ENCODE measurements around the gene XAGE2. TPM values are rescaled to one million over a fixed set of nuclear protein-coding genes. Genes with fewer than 3 reads are reported as not detected.
"Not testable (repeated sequence)": the region's sequence is repeated elsewhere in the genome, so short reads cannot be mapped to it uniquely, and the experiment has no call there.

Gene XAGE2, protein sequence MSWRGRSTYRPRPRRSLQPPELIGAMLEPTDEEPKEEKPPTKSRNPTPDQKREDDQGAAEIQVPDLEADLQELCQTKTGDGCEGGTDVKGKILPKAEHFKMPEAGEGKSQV
- not detected in 2 replicates for total RNA-seq (2014; rRNA removed; shearing (Covaris generic))

DNA sequence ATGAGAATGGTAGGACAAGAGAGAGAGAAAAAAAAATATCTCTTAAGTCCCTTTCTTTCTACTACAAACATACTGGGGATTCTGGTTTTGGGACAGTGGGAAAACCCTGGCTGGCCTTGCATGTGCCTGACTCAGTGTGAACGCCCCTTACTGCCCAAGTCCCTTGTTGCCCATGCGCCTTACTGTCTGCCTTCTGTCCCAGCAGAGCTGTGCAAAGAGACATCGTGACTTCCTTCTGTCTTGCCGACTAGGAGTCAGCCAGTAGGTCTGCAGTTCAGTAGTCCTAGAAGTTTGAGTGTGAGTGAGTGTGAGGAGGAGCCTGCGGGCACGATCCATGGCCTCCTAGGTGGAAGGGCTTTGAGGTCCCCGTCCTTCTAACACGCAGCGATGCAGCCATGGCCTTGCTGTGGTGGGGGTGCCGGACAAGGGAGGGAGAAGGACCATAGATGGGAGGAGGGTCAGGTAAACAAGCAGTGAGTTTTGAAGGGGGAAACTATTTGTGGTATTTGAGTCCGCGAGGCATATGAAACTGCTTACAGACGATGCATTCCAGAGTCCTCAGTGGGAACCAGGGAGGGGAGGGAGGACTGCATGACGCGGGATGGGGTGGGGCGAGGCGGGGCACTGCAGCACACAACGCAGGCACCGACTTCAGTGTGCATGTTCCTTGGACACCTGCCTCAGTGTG, at the start of gene XAGE2:
XAGE2 (plus strand) TSS at position 654 of the 688 bp plus-strand sequence. CDS start 994 bp downstream, outside the sequence.
- no peaks in the 10 kb centered on the region for H3K27me3 ChIP-seq (ENCODE audit: control insufficient read depth, insufficient read depth, low read length)
- no peak for DNase-seq
- H3K4me3 ChIP-seq (ENCODE audit: insufficient read depth, low read depth, low read length) = no peak within 1 kb of the TSS
- no peaks in the 10 kb centered on the region for H3K36me3 ChIP-seq (replicated peaks; ENCODE audit: control insufficient read depth, insufficient read depth, low read length)

DNA sequence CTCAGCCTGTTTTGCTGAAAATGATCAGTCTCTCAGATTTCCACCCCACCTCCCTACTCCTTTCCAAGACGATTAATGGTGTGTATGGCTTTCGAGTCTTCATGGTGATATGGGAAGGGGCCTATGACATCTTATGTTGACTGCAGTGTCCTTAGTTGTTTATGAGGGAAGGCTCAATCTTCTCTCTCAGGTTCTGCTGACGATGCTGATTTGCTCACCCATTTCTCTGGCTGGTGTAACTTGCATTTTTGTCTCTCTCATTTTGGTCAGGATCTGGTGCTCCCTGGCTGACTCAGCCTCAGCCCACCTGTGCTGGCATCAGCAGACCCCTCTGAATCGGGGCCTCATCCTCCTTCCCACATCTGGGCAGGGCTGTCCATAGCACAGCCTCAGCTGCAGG, 31.4 kb upstream of the XAGE2 start:
- no peaks in the 10 kb centered on the region for H3K36me3 ChIP-seq (replicated peaks; ENCODE audit: control insufficient read depth, insufficient read depth, low read length)
- no peak for DNase-seq
- no peak overlapping the region for H3K4me3 ChIP-seq (ENCODE audit: insufficient read depth, low read depth, low read length)
- H3K27me3 ChIP-seq (ENCODE audit: control insufficient read depth, insufficient read depth, low read length) = no peaks in the 10 kb centered on the region

DNA sequence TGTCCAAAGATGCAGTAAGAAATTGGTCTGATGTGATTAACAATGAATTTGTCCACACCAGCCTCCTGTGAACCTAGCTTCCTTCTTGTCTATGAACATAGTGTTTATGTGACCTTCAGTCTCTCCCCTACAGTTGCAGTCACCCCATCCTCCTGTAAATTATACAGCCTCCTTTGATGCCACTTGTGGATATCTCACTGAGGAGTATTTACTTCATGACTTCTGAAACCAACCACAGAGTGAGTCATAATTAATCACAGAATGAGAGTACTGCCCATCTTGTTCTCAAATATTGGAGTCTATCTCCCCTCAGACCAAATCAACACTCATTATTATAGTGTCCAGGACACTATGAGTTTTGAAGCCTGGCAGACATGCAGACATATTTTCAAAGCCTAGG, 27.3 kb upstream of the XAGE2 start:
- no peak overlapping the region for H3K4me3 ChIP-seq (ENCODE audit: insufficient read depth, low read depth, low read length)
- no peak for DNase-seq
- no peaks in the 10 kb centered on the region for H3K36me3 ChIP-seq (replicated peaks; ENCODE audit: control insufficient read depth, insufficient read depth, low read length)
- H3K27me3 ChIP-seq (ENCODE audit: control insufficient read depth, insufficient read depth, low read length) = no peaks in the 10 kb centered on the region

DNA sequence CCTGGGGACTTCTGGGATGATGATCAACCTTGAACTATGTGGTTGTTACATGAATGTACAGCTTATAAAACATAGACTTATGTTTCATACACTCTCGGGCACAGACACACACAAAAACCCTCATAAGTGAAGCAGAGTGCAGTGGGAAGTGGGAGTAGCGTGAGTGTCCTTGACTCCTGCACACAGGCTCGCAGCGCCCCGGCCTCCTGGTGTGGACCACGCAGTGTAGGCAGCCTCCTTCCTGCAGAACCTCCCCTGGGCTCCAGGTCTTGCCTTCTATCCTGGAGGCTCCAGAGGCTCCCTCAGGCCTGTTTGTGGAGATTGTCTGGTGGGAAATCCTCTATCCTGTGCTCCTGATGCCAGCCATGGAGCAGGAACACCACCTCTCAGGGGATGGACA, 25.7 kb upstream of the XAGE2 start:
- not testable (repeated sequence) for H3K36me3 ChIP-seq (replicated peaks; ENCODE audit: control insufficient read depth, insufficient read depth, low read length); H3K4me3 ChIP-seq (ENCODE audit: insufficient read depth, low read depth, low read length); H3K27me3 ChIP-seq (ENCODE audit: control insufficient read depth, insufficient read depth, low read length); DNase-seq

DNA sequence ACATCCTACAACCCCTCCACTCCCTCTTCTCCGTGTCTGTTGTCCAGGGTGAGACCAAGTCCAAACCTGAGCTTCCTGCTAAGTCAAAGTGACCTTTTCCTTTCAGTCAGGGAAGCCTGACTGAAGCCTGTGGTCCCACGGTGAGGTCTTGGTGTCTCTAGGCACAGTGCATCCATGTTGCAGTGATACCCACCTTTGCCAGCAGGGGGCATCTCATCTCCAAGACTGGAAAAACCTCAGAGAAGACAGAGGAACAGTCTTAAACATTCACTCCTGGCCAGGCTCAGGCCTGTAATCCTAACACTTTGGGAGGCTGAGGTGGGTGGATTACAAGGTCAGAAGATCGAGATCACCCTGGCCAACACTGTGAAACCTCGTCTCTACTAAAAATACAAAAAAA, 23.4 kb upstream of the XAGE2 start:
- H3K27me3 ChIP-seq (ENCODE audit: control insufficient read depth, insufficient read depth, low read length); H3K4me3 ChIP-seq (ENCODE audit: insufficient read depth, low read depth, low read length); H3K36me3 ChIP-seq (replicated peaks; ENCODE audit: control insufficient read depth, insufficient read depth, low read length): not testable (repeated sequence)
- DNase-seq = peak; percentile 17

DNA sequence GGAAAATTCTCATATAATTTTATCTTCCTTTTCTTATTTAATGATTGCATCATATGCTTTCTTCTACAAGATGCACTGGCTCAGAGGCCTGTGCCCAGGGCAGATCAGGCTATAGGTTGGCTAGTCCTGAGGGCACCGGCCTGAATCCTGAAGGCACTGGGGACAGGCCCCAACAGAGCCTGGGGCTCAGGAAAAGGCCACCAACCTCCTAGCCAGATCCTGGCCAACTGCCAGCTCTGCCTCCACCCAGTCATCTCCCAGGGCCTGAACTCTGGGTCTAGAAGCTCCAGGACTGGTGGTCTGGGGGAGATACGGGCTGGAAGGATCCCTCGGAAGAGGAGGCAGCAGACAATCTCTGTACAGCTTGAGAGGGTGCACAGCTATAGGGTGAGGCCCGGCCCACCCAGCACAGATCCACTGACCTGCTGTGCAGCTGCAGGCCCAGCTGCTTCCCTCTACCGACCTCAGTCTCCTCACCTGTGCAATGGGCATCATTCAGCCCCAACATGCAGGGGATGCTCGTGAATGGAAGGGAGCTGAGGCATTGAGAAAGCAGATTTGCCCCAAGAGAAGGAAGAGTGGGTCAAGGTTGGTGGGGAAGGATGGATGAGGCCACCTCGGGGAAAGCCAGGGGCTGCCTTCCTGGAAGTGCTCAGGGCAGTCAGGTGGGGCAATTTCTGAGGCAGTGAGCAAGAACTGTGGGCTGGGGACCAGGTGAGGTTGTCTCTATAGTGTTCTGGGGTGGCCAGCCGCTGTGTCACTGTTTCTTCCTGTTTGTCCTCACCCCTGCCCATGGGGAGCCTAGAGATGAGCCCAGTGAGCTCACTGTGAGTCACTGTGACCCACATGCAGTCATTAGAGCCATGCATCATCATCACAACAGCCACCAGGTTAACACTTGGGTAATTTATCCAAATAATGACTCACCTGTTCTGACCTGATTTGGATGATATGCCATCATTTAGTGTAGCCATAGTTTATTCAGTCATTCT, 22.4 kb upstream of the XAGE2 start:
- no peak for DNase-seq
- Histone ChIP-seq H3K27me3 (ENCODE audit: control insufficient read depth, insufficient read depth, low read length) (no peaks in the 10 kb centered on the region), H3K36me3 (replicated peaks; ENCODE audit: control insufficient read depth, insufficient read depth, low read length) (no peaks in the 10 kb centered on the region), H3K4me3 (ENCODE audit: insufficient read depth, low read depth, low read length) (no peak overlapping the region)

DNA sequence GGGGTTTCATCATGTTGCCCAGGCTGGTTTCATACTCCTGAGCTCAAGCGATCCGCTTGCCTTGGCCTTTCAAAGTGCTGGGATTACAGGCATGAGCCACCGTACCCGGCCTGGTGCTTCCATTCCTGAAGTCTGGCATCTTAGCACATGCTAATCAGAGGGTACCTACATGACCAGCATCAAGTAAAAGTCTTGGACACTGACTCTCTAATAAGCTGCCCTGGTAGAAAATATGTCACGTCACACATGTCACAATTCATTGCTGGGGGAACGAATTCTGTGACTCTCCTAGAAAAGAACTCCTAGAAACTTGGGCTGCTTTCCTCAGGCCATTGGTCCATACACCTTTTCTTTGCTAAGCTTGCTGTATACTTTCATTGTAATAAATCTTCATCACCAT, 19.1 kb upstream of the XAGE2 start:
- Histone ChIP-seq H3K4me3 (ENCODE audit: insufficient read depth, low read depth, low read length) (no peak overlapping the region), H3K27me3 (ENCODE audit: control insufficient read depth, insufficient read depth, low read length) (no peaks in the 10 kb centered on the region), H3K36me3 (replicated peaks; ENCODE audit: control insufficient read depth, insufficient read depth, low read length) (no peaks in the 10 kb centered on the region)
- DNase-seq = no peak

DNA sequence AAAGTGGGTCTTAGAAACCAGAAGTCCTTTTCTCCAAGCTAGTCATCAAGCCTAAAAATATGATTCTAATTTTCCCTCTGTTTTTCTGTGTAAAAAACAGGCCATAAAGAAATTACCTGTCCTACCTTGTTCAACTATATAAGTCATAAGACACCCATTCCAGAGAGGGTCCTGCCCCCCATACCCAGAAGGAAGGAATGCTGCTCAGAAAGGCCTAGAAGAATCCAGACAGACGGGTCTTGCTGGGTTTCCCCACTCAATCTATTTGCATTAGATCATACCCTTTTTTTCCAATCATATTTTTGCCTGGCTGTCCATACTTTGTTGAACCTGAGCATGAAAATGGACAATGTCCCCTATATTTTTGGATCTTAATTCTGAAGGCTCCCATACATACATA, 16.3 kb upstream of the XAGE2 start:
- DNase-seq = no peak
- Histone ChIP-seq H3K27me3 (ENCODE audit: control insufficient read depth, insufficient read depth, low read length) (no peaks in the 10 kb centered on the region), H3K36me3 (replicated peaks; ENCODE audit: control insufficient read depth, insufficient read depth, low read length) (no peaks in the 10 kb centered on the region), H3K4me3 (ENCODE audit: insufficient read depth, low read depth, low read length) (no peak overlapping the region)

DNA sequence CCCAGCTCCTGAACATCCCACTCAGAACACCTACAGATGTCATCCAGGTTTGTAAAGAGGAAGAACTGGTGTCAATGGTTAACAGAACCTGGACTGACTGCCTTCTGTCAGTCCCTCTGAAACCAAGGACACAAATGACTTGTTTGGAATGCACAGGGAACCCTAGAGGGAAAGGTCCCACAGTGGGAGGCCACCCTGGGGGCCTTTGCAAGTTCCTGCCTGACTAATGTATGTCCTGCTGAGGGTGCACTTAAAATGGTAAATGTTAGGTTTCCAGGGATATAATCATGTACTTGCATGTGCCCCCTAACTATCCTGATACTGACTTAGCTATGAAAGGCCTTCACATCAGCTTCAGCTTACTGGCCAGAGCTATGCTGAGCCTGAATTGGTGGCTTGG, 15.0 kb upstream of the XAGE2 start:
- DNase-seq = no peak
- no peaks in the 10 kb centered on the region for H3K36me3 ChIP-seq (replicated peaks; ENCODE audit: control insufficient read depth, insufficient read depth, low read length)
- no peak overlapping the region for H3K4me3 ChIP-seq (ENCODE audit: insufficient read depth, low read depth, low read length)
- H3K27me3 ChIP-seq (ENCODE audit: control insufficient read depth, insufficient read depth, low read length) = no peaks in the 10 kb centered on the region

DNA sequence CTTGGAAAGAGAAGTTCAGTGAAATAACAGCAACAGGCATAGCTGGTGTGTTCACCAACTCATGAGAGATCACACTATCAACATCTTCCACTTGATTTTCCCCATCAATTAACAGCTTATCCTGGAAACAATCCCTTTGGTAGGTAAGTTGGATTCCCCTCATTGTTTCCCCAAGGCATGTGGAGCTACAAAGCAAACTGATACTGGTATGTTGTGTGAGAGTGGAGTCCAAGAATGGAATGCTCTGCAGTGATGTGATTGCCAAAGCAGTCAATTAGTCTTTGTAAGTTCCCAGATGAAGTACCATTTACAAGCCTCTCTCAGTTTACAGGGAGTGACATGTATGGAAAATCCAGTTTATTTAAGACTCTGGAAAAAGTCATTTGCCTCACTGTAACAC, 13.7 kb upstream of the XAGE2 start:
- Histone ChIP-seq H3K36me3 (replicated peaks; ENCODE audit: control insufficient read depth, insufficient read depth, low read length) (no peaks in the 10 kb centered on the region), H3K27me3 (ENCODE audit: control insufficient read depth, insufficient read depth, low read length) (no peaks in the 10 kb centered on the region), H3K4me3 (ENCODE audit: insufficient read depth, low read depth, low read length) (no peak overlapping the region)
- no peak for DNase-seq

DNA sequence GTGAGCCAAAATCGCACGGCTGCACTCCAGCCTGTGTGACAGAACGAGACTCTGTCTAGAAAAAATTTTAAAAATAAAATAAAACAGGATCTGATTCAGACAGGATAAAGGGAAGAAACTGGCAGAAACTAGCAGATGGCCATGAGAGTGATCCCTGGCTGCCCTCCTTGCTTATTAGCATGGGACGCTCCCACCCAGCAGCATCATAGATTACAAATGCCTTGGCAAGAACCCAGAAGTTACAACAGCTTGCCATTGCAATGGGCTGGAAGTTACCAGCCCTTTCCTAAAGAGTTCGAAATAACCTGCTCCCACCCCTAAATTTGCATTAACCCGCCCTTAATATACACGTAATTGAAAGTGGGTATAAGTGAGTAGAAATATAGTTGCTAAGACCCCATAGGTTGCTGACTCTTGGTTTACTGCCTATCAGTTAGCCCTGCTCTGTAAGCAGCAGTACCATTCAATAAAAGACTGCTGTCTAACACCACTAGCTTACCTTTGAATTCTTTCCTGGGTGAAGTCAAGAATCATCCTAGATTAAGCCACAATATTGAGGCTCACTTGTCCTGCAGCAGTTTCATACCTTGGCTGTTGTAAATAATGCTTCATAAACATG, 9.1 kb upstream of the XAGE2 start:
- Histone ChIP-seq H3K36me3 (replicated peaks; ENCODE audit: control insufficient read depth, insufficient read depth, low read length) (no peaks in the 10 kb centered on the region), H3K4me3 (ENCODE audit: insufficient read depth, low read depth, low read length) (no peak overlapping the region), H3K27me3 (ENCODE audit: control insufficient read depth, insufficient read depth, low read length) (no peaks in the 10 kb centered on the region)
- DNase-seq = no peak

DNA sequence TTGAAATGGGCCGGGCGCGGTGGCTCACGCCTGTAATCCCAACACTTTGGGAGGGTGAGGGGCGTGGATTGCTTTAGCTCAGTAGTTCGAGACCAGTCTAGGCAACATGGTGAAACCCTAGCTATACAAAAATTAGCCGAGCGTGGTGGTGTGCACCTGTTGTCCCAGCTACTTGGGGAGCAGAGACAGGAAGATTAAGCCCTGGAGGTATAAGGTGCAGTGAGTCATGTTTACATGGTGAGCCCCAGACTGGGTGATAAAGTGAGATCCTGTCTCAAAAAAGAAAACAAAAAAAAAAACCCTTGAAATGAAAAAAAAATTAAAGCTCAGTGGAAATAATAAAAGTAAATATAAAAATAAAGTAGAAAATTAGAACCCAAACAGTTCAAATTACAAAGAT, 6.9 kb upstream of the XAGE2 start:
- no peak for DNase-seq
- Histone ChIP-seq H3K4me3 (ENCODE audit: insufficient read depth, low read depth, low read length) (no peak overlapping the region), H3K36me3 (replicated peaks; ENCODE audit: control insufficient read depth, insufficient read depth, low read length) (no peaks in the 10 kb centered on the region), H3K27me3 (ENCODE audit: control insufficient read depth, insufficient read depth, low read length) (no peaks in the 10 kb centered on the region)

DNA sequence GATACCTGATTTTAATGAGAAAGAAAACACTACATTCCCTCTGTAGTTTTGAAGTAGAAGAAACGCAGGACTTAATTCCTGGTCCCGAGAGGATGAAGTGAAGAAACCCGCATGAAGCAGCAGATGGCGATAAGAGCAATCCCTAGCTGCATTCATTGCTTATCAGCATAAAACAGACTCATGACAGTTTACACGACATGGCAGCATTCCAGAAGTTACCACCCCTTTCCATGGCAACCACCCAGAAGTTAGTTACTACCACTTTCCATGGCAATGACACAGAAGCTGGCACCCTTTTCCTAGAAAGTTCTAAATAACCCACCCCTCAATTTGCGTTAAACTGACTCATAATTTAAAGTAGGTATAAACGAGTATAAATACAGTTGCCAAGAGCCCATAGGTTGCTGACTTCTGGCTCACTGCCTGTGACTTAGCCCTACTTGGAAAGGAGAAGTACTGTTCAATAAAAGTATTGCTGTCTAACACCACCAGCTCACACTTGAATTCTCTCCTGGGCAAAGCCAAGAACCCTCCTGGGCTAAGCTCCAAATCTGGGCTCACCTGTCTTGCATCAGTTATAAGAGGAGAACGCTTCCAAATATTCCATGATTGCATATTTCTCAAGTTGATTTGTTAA, 5.5 kb upstream of the XAGE2 start:
- H3K36me3 ChIP-seq (replicated peaks; ENCODE audit: control insufficient read depth, insufficient read depth, low read length) = no peaks in the 10 kb centered on the region
- DNase-seq = peak; percentile 6
- H3K4me3 ChIP-seq (ENCODE audit: insufficient read depth, low read depth, low read length) = no peak overlapping the region
- no peaks in the 10 kb centered on the region for H3K27me3 ChIP-seq (ENCODE audit: control insufficient read depth, insufficient read depth, low read length)

DNA sequence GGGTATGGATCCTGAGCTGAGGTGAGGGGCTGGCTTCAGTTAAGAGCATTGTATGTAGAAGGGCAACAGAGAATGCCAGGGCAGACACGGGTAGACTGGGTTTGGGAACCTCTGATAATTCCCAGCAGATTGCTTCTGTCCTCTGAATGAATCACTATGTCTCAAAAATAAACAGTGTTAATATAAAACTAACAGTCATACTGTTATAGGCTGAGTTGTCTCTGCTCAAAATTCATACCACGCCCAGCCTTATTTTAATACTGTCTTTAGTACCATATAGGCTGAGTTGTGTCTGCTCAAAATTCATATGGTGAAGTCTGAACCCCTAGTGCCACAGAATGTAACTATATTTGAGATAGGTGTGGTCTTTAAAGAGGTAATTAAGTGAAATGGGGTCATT, 10.0 kb downstream of the XAGE2 start:
- Histone ChIP-seq H3K4me3 (ENCODE audit: insufficient read depth, low read depth, low read length) (no peak overlapping the region), H3K27me3 (ENCODE audit: control insufficient read depth, insufficient read depth, low read length) (no peaks in the 10 kb centered on the region), H3K36me3 (replicated peaks; ENCODE audit: control insufficient read depth, insufficient read depth, low read length) (no peaks in the 10 kb centered on the region)
- no peak for DNase-seq
